HG02981 (cell line): ENCODE results near the gene COL9A1.

Source experiments
- ATAC-seq: cut with Tn5 transposase; IDR thresholded peaks from one replicate; pipeline ENCODE4 v1.9.1; 2021; ENCODE audit warnings: mild to moderate bottlenecking, moderate library complexity; ENCODE audit not compliant: unreplicated experiment

COL9A1 gene

GRCh38 chr6:70236343-70236742, 66.5 kb downstream of the COL9A1 start:
- no peak for ATAC-seq

GRCh38 chr6:70234561-70235236, 68.2 kb downstream of the COL9A1 start:
- no peak for ATAC-seq

GRCh38 chr6:70231311-70231710, 71.6 kb downstream of the COL9A1 start:
- ATAC-seq, result no peak

DNA sequence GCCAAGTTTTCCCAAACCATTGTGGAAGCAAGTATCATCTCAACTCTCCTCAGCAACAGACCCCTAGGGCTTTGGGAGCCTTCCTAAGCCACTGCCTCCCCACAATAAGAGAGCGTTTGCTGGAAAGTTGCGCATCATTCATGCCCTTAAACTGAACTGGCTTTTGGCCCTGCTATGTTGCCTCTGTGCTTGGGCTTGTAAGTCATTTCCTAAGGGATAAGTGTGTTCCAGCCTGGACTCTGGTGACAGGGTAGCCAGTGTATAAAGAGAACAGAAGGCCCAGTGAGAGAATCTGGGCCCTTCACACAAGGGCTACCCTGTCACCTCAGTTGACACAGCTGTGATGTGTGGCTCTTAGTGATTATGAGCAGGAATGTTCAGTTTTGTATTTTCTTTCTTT, 77.8 kb downstream of the COL9A1 start:
- no peak for ATAC-seq

DNA sequence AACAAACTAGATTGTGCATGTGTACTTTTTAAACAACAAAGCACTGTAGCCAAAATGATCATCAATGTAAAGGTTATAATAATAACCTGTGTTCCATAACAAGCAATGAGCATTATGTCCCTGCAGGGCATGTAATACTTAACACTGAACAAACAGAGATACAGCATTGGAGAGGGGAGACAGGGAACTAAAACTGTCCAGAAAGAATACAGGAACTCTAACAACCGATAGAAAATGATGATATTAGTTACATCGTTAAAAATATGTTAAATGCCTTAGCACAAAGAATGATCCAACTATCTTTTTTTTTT, 80.5 kb downstream of the COL9A1 start:
- no peak for ATAC-seq

GRCh38 chr6:70221715-70222438, 81.0 kb downstream of the COL9A1 start:
- no peak for ATAC-seq

DNA sequence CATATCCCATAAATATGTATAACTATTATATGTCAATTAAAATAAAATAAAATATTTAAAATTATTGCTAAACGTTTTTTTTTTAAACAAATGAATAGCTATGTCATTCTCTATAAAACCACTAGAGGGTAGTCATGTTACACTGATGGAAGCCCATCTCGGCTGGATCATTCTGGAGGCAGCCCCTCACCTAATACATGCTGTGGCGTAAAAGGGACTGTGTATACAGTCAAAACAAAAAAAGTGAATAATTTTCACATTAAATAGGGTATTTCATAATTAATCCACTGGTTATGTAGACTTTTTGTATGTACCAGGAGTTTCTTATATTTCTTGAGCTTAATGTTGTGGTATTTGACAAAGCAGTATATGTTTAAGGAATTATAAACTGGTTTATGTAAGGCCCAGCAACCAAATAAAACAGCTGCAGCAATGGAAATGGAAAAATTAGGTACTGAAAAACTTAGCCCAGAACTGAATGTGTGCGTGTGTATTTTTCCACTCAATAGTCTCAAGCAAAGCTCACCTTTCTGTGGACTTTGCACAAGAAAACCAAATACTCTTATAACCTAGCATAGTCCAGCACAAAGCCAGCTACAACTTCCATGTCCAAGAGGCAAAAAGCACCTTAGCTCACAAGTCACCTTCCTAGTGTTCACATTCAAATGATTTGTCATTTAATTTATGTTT, 81.7 kb downstream of the COL9A1 start:
- ATAC-seq, result peak; percentile 61

DNA sequence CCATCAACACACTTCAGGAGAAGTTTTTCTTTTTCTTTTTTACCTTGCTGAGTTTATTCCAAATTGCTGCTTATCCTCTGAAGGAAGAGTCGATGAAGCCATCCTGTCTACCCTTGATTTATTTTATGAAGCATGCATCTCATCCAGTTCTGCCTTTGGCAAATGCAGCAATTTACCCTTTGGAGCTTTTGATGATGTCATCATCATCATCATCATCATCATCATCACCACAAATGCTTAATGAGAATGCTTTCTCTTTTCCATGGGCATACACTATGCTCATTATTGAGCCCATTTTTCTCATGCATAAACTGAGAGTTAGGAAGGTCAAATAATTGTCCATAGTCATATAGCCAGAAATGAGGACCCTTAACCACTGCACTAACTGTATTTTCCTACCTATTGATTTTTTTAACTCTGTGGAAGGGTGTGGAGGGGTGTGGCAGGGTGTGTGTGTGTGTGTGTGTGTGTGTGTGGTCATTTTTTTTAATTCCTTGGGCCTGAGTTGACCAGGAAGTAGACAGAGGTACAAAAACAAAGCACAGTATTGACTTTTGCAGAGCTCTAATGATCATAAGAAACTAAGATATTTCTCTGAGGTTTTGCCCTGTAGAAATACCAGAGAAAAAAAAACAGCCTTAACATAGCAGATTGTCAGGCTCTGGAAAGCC, 82.8 kb downstream of the COL9A1 start:
- no peak for ATAC-seq

GRCh38 chr6:70216767-70217166, 86.1 kb downstream of the COL9A1 start:
- ATAC-seq, result no peak

GRCh38 chr6:70215460-70216108, 87.3 kb downstream of the COL9A1 start:
- ATAC-seq, result no peak

GRCh38 chr6:70210462-70210861, 92.4 kb downstream of the COL9A1 start:
- ATAC-seq, result peak; percentile 54

- ATAC-seq, result no peak
These were observed 94.6 kb downstream of the COL9A1 start for GRCh38 chr6:70208235-70208790.

- no peak for ATAC-seq
These were observed 104.1 kb downstream of the COL9A1 start for GRCh38 chr6:70198785-70199184.

- no peak for ATAC-seq
These were observed 106.4 kb downstream of the COL9A1 start for GRCh38 chr6:70196531-70196930.

GRCh38 chr6:70194421-70194820, 108.5 kb downstream of the COL9A1 start:
- ATAC-seq, result no peak

GRCh38 chr6:70188202-70188601, 114.7 kb downstream of the COL9A1 start:
- no peak for ATAC-seq

- no peak for ATAC-seq
These were observed 116.4 kb downstream of the COL9A1 start for GRCh38 chr6:70186461-70186860.

GRCh38 chr6:70184723-70185122, 118.2 kb downstream of the COL9A1 start:
- no peak for ATAC-seq

DNA sequence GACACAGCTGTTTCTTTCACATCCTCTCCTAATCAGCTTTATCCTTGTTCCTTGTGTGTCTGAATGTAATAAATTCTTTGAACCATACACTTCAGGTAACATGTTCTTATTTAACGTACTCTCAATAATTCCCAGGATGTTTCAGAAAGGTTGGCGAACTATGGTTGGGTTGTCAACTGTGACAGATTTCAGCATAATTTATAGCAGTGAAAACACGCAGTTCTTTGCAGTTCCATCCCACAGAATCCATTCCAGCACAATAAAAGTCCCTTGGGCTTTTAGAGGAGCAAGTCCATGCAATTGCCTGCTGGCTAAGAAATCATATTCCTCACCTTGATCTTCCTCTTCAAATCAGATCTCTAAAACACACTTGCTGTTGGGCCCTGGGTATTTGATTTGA, 119.3 kb downstream of the COL9A1 start:
- no peak for ATAC-seq

DNA sequence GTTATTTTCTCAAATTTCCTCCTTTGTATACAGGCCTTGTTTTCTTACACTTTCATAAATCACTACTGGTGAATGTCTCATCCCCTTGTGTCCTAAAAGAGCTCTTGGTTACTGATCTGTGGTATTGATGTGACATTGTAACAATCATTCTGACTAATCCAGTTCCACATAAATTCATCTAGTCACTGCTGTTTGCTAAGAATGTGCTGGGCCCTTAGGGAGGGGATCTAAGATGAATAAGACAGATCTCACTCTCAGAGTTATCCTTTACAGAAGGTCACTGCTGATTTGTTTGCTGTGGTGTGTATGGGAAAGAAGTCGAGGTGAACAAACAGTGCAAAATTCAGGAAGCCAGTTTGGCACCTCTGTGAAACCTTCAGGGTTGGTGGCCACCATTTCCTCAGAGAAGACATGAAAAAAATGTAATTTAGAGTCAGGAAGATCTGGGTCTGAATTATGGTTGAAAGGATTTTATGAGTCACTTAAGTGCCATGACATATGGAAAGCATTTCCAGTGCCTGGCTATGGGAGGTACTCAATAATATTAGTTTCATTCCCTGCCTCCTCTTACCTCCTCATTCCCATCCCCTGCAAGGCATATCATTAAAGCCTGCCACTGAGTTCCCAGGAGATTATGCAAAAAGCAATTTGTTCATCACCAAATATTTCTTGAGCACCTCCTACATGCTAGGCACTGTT, 121.8 kb downstream of the COL9A1 start:
- ATAC-seq, result peak; percentile 78
